H54 (cell line): ENCODE data around the gene OCRL.
"Not testable (repeated sequence)": the region's sequence is repeated elsewhere in the genome, so short reads cannot be mapped to it uniquely, and the experiment has no call there.

Experiments
- DNase-seq: peaks from one replicate; pipeline ENCODE4 v3.0.0; 2011; ENCODE audit warnings: low spot score, mixed read lengths; ENCODE audit not compliant: insufficient read length
- FAIRE-seq: peaks from 3 replicates; lab custom pipeline; 2011; peaks lifted over from hg19 to GRCh38; lab: Jason Lieb, UNC
- POLR2A ChIP-seq: IDR thresholded peaks from 2 replicates; pipeline ENCODE4 v1.6.1; 2011; ENCODE audit warnings: low read depth, mild to moderate bottlenecking, low read length

OCRL gene

DNA sequence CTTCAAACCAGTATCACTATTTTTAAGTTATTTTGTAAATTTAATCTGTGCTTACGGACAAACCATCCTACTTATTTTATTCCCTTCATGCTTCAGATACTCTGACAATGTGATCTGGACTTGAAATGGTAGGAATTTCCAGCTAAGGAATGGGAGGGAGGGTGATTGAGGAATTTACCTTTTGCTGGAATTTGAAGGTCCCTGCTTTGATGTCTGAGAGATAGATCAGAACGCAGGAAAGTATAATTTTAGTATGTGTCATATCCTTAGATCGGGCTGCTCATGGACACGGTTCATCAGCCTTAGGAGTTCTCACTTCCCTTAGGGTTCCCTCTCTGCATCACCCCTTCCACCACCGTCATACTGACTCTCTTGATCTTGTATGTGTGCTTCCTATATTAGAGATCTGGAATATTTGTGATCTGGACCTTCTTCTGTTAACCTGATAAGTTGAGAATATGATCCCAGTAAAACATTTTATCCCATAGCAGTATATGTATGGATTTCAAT lies 16.8 kb downstream of the OCRL start:
- TF ChIP-seq POLR2A, result no peak
- FAIRE-seq, result no peak
- DNase-seq, result no peak

DNA sequence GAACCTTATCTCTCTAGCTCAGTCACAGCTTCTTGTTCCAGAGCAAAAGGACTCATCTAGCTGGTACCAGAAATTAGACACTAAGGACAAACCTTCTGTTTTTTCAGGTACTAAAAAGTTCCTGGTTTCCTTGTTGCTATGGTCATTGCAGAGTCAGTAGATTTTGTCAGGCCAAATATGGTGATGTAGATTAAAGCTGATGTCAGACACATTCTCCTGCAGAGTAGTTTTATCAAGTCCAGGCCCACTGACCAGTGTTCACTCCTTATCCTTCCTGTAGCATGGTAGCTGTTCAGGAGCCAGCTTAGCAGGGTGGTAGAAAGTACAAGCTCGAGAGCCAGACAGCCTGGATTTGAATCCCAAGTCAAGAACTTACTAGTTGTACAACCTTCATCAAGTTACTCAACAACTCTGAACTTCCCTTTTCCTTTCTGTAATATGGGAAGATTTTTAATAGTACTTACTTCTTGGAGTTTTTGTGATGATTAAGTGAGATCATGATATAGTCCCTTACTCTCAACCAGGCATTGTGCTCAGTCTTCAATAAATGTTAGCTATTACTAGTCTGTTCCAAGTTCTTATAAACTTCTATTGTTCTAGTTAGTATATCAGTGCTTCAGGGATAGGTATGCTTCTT lies 17.9 kb downstream of the OCRL start:
- TF ChIP-seq POLR2A, result no peak
- no peak for FAIRE-seq
- DNase-seq, result no peak

DNA sequence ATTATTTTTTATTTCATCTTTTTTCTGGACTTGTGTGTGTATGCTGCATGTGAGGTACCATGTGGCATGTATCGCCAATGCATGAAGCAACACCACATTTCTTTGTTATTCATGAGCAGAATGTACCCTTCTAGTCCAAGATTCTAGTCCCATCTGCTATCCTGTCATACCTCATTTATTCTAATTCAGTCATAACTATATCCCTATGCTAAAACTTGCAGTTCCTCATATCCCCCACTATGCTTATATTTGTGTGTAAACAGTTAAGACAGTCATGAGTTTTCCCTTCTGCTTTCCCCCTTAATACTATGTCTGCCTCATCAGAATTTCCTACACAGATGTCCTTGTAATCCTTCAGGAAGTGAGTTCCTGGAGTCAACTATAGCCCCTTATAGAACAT lies 19.7 kb downstream of the OCRL start:
- FAIRE-seq (no peak), DNase-seq (no peak)
- no peak for TF ChIP-seq POLR2A

- DNase-seq, result no peak
- FAIRE-seq, result no peak
- no peak for TF ChIP-seq POLR2A
Measured at GRCh38 chrX:129561453-129561852, 21.4 kb downstream of the OCRL start.

DNA sequence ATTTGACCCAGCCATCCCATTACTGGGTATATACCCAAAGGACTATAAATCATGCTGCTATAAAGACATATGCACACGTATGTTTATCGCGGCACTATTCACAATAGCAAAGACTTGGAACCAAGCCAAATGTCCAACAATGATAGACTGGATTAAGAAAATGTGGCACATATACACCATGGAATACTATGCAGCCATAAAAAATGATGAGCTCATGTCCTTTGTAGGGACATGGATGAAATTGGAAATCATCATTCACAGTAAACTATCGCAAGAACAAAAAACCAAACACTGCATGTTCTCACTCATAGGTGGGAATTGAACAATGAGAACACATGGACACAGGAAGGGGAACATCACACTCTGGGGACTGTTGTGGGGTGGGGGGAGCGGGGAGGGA lies 24.3 kb downstream of the OCRL start:
- not testable (repeated sequence) for FAIRE-seq, DNase-seq

GRCh38 chrX:129565046-129565650 lies 25.1 kb downstream of the OCRL start:
- DNase-seq (no peak), FAIRE-seq (no peak)
- no peak for TF ChIP-seq POLR2A

GRCh38 chrX:129566073-129566472 lies 26.0 kb downstream of the OCRL start:
- TF ChIP-seq POLR2A, result no peak
- DNase-seq, result no peak
- no peak for FAIRE-seq

GRCh38 chrX:129568349-129568748 lies 28.3 kb downstream of the OCRL start:
- TF ChIP-seq POLR2A, result no peak
- DNase-seq, result no peak
- FAIRE-seq, result no peak

DNA sequence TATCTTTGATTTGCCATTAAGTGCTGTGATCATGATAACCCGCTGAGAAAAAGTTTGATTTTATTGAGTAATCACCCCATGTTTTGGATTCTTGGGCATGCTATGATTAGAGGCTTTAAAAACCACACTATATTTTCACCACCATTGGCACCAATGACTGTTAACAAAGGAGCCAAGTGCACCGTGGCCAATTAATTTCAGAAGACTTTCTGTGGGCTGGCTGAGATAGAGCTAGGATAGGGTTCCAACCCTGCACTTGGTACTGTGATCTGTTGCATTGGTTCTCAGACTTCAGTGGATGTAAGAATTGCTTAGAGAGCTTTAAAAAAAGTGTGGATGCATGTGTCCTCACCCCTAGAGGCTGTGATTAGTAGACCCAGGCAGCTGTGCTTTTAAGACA lies 32.4 kb downstream of the OCRL start:
- no peak for FAIRE-seq
- DNase-seq, result no peak
- no peak for TF ChIP-seq POLR2A

- not testable (repeated sequence) for FAIRE-seq, DNase-seq
Measured at GRCh38 chrX:129573652-129574051, 33.6 kb downstream of the OCRL start.

- no peak for DNase-seq
- TF ChIP-seq POLR2A, result no peak
Measured at GRCh38 chrX:129574214-129574613, 34.2 kb downstream of the OCRL start.

GRCh38 chrX:129576539-129576938 lies 36.5 kb downstream of the OCRL start:
- FAIRE-seq, result no peak

More at GRCh38 chrX:129574214-129574613, 34.2 kb downstream of the OCRL start:
- FAIRE-seq, result no peak

DNA sequence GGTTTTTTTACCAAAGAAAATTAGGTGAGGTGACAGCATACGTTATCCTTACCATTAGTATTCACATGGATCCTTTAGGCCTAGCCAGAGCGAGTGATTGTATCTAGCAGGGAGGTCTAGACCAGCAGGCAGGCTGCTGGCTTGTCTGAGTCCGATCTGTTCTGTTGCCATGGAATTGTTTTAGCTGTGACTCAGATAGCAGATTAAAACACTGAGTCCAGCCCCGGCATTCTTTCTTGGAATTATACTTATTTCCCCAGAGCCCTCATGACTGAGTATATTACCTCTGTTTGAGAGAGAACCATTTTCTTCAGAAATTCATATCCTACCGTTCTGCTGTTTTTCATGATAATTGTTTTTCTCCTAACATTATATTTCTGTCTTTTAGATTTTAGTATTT lies 37.4 kb downstream of the OCRL start:
- peak; percentile 45 for FAIRE-seq
- DNase-seq, result peak; percentile 14
- no peak for TF ChIP-seq POLR2A

More at GRCh38 chrX:129576539-129576938, 36.5 kb downstream of the OCRL start:
- TF ChIP-seq POLR2A, result no peak
- no peak for DNase-seq

GRCh38 chrX:129577877-129578276 lies 37.8 kb downstream of the OCRL start:
- DNase-seq, result no peak
- no peak for TF ChIP-seq POLR2A
- FAIRE-seq, result no peak

DNA sequence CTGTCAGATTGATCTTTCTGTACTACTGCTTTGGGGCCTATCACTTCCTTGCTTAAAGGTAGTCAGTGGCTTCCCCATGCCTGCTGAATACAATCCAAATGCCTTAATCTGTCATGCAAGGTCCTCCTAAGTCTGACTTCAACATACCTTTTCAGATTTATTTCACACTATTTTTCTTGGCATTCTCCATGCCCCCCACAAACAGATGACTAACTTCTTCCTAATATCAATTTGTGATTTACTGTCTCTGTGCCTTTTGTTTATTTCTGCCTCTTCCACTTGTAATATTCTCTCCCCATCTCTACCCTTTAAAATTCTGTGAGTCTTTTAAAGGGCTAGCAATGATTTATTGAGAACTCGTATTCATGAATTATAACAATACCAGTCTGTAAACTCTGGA lies 41.8 kb downstream of the OCRL start:
- FAIRE-seq (no peak), DNase-seq (no peak)
- no peak for TF ChIP-seq POLR2A
